HEK293 (cell line): ENCODE measurements around the gene OR2V1.

Experiments
- BCL11A ChIP-seq: fragments of 450-650 bp; formaldehyde crosslinking; IDR thresholded peaks from 2 replicates; pipeline ENCODE4 v1.5.1; 2016; ENCODE audit warnings: low read depth, missing biosample characterization, missing genetic modification characterization
- GLI4 ChIP-seq: fragments of 450-650 bp; formaldehyde crosslinking; IDR thresholded peaks from 2 replicates; pipeline ENCODE4 v1.5.1; 2016; ENCODE audit warnings: missing biosample characterization, missing genetic modification characterization
- GLIS1 ChIP-seq: fragments of 450-650 bp; formaldehyde crosslinking; IDR thresholded peaks from 2 replicates; pipeline ENCODE4 v1.5.1; 2016; ENCODE audit warnings: missing biosample characterization, missing genetic modification characterization
- KLF9 ChIP-seq: fragments of 450-650 bp; formaldehyde crosslinking; IDR thresholded peaks from 2 replicates; pipeline ENCODE4 v1.5.1; 2016; ENCODE audit warnings: missing biosample characterization, missing genetic modification characterization, low read depth
- PRDM1 ChIP-seq: fragments of 450-650 bp; formaldehyde crosslinking; IDR thresholded peaks from 2 replicates; pipeline ENCODE4; 2016; ENCODE audit warnings: missing biosample characterization, missing genetic modification characterization
- ZBTB17 ChIP-seq: fragments of 450-650 bp; formaldehyde crosslinking; IDR thresholded peaks from 2 replicates; pipeline ENCODE4 v1.5.1; 2016; ENCODE audit warnings: missing biosample characterization, missing genetic modification characterization
- ZEB2 ChIP-seq: fragments of 450-650 bp; formaldehyde crosslinking; IDR thresholded peaks from 2 replicates; pipeline ENCODE4 v1.5.1; 2016; ENCODE audit warnings: missing biosample characterization, missing genetic modification characterization
- ZFHX2 ChIP-seq: fragments of 450-650 bp; formaldehyde crosslinking; conservative IDR thresholded peaks from 2 replicates; pipeline ENCODE4 v1.5.1; 2016; ENCODE audit warnings: missing biosample characterization, missing genetic modification characterization
- ZFP37 ChIP-seq: fragments of 450-650 bp; formaldehyde crosslinking; IDR thresholded peaks from 2 replicates; pipeline ENCODE4 v1.5.1; 2016; ENCODE audit warnings: missing biosample characterization, missing genetic modification characterization
- ZNF133 ChIP-seq: fragments of 450-650 bp; formaldehyde crosslinking; IDR thresholded peaks from 2 replicates; pipeline ENCODE4 v1.5.1; 2016; ENCODE audit warnings: missing biosample characterization, missing genetic modification characterization
- ZNF24 ChIP-seq: fragments of 450-650 bp; formaldehyde crosslinking; IDR thresholded peaks from 2 replicates; pipeline ENCODE4 v1.5.1; 2016; ENCODE audit warnings: missing biosample characterization, missing genetic modification characterization
- ZNF366 ChIP-seq: fragments of 450-650 bp; formaldehyde crosslinking; conservative IDR thresholded peaks from 2 replicates; pipeline ENCODE4 v1.5.1; 2016; ENCODE audit warnings: missing biosample characterization, missing genetic modification characterization
- ZNF391 ChIP-seq: fragments of 450-650 bp; formaldehyde crosslinking; IDR thresholded peaks from 2 replicates; pipeline ENCODE4 v1.5.1; 2016; ENCODE audit warnings: low read depth, missing biosample characterization, missing genetic modification characterization, borderline replicate concordance
- ZNF394 ChIP-seq: fragments of 450-650 bp; formaldehyde crosslinking; IDR thresholded peaks from 2 replicates; pipeline ENCODE4 v1.5.1; 2016; ENCODE audit warnings: missing biosample characterization, missing genetic modification characterization, mild to moderate bottlenecking, moderate library complexity, borderline replicate concordance
- ZNF423 ChIP-seq: fragments of 450-650 bp; formaldehyde crosslinking; IDR thresholded peaks from 2 replicates; pipeline ENCODE4 v1.5.1; 2016; ENCODE audit warnings: missing biosample characterization, missing genetic modification characterization
- ZNF561 ChIP-seq: fragments of 450-650 bp; IDR thresholded peaks from 2 replicates; pipeline ENCODE4 v1.5.1; 2018; ENCODE audit warnings: missing biosample characterization, missing genetic modification characterization, borderline replicate concordance
- ZNF843 ChIP-seq: fragments of 450-650 bp; formaldehyde crosslinking; IDR thresholded peaks from 2 replicates; pipeline ENCODE4 v1.5.1; 2016; ENCODE audit warnings: missing biosample characterization, missing genetic modification characterization
- ZSCAN23 ChIP-seq: fragments of 450-650 bp; formaldehyde crosslinking; IDR thresholded peaks from 2 replicates; pipeline ENCODE4 v1.5.1; 2016; ENCODE audit warnings: missing biosample characterization, missing genetic modification characterization
- TF ChIP-seq, protein P1 (sequence below): fragments of 450-650 bp; formaldehyde crosslinking; conservative IDR thresholded peaks from 2 replicates; pipeline ENCODE4 v1.5.1; 2016; ENCODE audit warnings: low read depth, missing biosample characterization, missing genetic modification characterization
- TF ChIP-seq, protein P2 (sequence below): fragments of 450-650 bp; formaldehyde crosslinking; IDR thresholded peaks from 2 replicates; pipeline ENCODE4 v1.5.1; 2016; ENCODE audit warnings: missing biosample characterization, missing genetic modification characterization
- TF ChIP-seq, protein P3 (sequence below): fragments of 450-650 bp; formaldehyde crosslinking; IDR thresholded peaks from 2 replicates; pipeline ENCODE4 v1.5.1; 2016; ENCODE audit warnings: missing biosample characterization, missing genetic modification characterization
- TF ChIP-seq, protein P4 (sequence below): fragments of 450-650 bp; formaldehyde crosslinking; IDR thresholded peaks from 2 replicates; pipeline ENCODE4 v1.5.1; 2016; ENCODE audit warnings: missing biosample characterization, missing genetic modification characterization
- TF ChIP-seq, protein P5 (sequence below): fragments of 450-650 bp; formaldehyde crosslinking; IDR thresholded peaks from 2 replicates; pipeline ENCODE4 v1.5.1; 2016; ENCODE audit warnings: missing biosample characterization, missing genetic modification characterization

The OR2V1 gene

DNA sequence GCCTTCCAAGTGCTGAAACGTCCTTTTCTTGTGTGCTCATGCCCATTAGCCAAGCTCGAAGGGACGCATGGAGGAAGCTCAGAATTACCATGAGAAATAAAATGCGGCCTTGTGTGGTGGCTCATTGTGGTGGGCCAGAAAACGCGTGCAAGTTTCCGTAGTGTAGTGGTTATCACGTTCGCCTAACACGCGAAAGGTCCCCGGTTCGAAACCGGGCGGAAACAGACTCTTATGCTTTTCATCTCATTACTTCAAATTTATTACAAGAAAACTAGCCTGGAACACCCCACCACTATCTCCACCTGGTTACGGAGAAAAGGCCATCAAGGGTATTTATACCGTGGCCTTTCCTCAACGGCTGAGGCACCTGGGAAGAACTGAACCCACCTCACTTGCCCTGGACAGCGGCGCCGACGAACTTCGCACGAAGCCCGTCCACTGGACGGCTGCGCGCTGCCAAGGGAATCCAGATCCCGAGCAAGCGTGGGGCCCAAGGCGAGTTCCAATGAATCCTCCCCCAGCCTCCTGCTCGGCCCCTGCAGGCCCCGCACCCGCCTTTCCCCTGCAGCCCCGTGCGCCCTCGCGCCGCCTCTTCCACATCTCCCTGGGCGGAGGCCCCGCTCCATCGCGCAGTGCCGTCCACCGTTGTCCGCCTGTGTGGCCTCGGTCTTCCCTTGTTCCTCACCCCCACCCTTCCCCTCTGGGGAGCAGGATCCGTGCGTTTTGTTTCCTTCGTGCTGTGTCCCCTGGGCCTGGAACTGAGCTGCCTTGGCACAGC is 38.7 kb upstream of the OR2V1 start (continued):
- TF ChIP-seq, protein P1, sequence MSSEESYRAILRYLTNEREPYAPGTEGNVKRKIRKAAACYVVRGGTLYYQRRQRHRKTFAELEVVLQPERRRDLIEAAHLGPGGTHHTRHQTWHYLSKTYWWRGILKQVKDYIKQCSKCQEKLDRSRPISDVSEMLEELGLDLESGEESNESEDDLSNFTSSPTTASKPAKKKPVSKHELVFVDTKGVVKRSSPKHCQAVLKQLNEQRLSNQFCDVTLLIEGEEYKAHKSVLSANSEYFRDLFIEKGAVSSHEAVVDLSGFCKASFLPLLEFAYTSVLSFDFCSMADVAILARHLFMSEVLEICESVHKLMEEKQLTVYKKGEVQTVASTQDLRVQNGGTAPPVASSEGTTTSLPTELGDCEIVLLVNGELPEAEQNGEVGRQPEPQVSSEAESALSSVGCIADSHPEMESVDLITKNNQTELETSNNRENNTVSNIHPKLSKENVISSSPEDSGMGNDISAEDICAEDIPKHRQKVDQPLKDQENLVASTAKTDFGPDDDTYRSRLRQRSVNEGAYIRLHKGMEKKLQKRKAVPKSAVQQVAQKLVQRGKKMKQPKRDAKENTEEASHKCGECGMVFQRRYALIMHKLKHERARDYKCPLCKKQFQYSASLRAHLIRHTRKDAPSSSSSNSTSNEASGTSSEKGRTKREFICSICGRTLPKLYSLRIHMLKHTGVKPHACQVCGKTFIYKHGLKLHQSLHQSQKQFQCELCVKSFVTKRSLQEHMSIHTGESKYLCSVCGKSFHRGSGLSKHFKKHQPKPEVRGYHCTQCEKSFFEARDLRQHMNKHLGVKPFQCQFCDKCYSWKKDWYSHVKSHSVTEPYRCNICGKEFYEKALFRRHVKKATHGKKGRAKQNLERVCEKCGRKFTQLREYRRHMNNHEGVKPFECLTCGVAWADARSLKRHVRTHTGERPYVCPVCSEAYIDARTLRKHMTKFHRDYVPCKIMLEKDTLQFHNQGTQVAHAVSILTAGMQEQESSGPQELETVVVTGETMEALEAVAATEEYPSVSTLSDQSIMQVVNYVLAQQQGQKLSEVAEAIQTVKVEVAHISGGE, result 0 out of 2 replicates have a peak, but pooled peaks have one; percentile 34
- TF ChIP-seq PRDM1 (tag by site-specific recombination) (peak; percentile 78), ZBTB17 (tag by site-specific recombination) (peak; percentile 92), BCL11A (tag by site-specific recombination) (0 out of 2 replicates have a peak, but pooled peaks have one; percentile 56), ZNF561 (tag by site-specific recombination) (0 out of 2 replicates have a peak, but pooled peaks have one; percentile 36), ZNF394 (tag by site-specific recombination) (peak; percentile 53; the same call in 1 of the 2 replicates), ZEB2 (tag by site-specific recombination) (peak; percentile 89), ZNF366 (peak; percentile 91), ZFHX2 (peak; percentile 85), KLF9 (tag by site-specific recombination) (0 out of 2 replicates have a peak, but pooled peaks have one; percentile 20), ZFP37 (tag by site-specific recombination) (peak; percentile 82; the same call in 1 of the 2 replicates), ZNF843 (tag by site-specific recombination) (0 out of 2 replicates have a peak, but pooled peaks have one; percentile 13), ZNF391 (tag by site-specific recombination) (peak; percentile 36; the same call in 1 of the 2 replicates), ZNF133 (tag by site-specific recombination) (0 out of 2 replicates have a peak, but pooled peaks have one; percentile 8), GLIS1 (tag by site-specific recombination) (peak; percentile 53; the same call in 1 of the 2 replicates), ZSCAN23 (tag by site-specific recombination) (peak; percentile 17; the same call in 1 of the 2 replicates), GLI4 (tag by site-specific recombination) (peak; percentile 44; the same call in 1 of the 2 replicates), ZNF24 (tag by site-specific recombination) (peak; percentile 55), ZNF423 (tag by site-specific recombination) (peak; percentile 32; the same call in 1 of the 2 replicates)
- TF ChIP-seq, protein P2, sequence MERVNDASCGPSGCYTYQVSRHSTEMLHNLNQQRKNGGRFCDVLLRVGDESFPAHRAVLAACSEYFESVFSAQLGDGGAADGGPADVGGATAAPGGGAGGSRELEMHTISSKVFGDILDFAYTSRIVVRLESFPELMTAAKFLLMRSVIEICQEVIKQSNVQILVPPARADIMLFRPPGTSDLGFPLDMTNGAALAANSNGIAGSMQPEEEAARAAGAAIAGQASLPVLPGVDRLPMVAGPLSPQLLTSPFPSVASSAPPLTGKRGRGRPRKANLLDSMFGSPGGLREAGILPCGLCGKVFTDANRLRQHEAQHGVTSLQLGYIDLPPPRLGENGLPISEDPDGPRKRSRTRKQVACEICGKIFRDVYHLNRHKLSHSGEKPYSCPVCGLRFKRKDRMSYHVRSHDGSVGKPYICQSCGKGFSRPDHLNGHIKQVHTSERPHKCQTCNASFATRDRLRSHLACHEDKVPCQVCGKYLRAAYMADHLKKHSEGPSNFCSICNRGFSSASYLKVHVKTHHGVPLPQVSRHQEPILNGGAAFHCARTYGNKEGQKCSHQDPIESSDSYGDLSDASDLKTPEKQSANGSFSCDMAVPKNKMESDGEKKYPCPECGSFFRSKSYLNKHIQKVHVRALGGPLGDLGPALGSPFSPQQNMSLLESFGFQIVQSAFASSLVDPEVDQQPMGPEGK, result peak; percentile 89
- TF ChIP-seq, protein P3, sequence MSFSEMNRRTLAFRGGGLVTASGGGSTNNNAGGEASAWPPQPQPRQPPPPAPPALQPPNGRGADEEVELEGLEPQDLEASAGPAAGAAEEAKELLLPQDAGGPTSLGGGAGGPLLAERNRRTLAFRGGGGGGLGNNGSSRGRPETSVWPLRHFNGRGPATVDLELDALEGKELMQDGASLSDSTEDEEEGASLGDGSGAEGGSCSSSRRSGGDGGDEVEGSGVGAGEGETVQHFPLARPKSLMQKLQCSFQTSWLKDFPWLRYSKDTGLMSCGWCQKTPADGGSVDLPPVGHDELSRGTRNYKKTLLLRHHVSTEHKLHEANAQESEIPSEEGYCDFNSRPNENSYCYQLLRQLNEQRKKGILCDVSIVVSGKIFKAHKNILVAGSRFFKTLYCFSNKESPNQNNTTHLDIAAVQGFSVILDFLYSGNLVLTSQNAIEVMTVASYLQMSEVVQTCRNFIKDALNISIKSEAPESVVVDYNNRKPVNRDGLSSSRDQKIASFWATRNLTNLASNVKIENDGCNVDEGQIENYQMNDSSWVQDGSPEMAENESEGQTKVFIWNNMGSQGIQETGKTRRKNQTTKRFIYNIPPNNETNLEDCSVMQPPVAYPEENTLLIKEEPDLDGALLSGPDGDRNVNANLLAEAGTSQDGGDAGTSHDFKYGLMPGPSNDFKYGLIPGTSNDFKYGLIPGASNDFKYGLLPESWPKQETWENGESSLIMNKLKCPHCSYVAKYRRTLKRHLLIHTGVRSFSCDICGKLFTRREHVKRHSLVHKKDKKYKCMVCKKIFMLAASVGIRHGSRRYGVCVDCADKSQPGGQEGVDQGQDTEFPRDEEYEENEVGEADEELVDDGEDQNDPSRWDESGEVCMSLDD (tag by site-specific recombination), result peak; percentile 69
- TF ChIP-seq, protein P4, sequence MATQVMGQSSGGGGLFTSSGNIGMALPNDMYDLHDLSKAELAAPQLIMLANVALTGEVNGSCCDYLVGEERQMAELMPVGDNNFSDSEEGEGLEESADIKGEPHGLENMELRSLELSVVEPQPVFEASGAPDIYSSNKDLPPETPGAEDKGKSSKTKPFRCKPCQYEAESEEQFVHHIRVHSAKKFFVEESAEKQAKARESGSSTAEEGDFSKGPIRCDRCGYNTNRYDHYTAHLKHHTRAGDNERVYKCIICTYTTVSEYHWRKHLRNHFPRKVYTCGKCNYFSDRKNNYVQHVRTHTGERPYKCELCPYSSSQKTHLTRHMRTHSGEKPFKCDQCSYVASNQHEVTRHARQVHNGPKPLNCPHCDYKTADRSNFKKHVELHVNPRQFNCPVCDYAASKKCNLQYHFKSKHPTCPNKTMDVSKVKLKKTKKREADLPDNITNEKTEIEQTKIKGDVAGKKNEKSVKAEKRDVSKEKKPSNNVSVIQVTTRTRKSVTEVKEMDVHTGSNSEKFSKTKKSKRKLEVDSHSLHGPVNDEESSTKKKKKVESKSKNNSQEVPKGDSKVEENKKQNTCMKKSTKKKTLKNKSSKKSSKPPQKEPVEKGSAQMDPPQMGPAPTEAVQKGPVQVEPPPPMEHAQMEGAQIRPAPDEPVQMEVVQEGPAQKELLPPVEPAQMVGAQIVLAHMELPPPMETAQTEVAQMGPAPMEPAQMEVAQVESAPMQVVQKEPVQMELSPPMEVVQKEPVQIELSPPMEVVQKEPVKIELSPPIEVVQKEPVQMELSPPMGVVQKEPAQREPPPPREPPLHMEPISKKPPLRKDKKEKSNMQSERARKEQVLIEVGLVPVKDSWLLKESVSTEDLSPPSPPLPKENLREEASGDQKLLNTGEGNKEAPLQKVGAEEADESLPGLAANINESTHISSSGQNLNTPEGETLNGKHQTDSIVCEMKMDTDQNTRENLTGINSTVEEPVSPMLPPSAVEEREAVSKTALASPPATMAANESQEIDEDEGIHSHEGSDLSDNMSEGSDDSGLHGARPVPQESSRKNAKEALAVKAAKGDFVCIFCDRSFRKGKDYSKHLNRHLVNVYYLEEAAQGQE (tag by site-specific recombination), result peak; percentile 96
- TF ChIP-seq, protein P5, sequence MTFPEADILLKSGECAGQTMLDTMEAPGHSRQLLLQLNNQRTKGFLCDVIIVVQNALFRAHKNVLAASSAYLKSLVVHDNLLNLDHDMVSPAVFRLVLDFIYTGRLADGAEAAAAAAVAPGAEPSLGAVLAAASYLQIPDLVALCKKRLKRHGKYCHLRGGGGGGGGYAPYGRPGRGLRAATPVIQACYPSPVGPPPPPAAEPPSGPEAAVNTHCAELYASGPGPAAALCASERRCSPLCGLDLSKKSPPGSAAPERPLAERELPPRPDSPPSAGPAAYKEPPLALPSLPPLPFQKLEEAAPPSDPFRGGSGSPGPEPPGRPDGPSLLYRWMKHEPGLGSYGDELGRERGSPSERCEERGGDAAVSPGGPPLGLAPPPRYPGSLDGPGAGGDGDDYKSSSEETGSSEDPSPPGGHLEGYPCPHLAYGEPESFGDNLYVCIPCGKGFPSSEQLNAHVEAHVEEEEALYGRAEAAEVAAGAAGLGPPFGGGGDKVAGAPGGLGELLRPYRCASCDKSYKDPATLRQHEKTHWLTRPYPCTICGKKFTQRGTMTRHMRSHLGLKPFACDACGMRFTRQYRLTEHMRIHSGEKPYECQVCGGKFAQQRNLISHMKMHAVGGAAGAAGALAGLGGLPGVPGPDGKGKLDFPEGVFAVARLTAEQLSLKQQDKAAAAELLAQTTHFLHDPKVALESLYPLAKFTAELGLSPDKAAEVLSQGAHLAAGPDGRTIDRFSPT (tag by site-specific recombination), result 0 out of 2 replicates have a peak, but pooled peaks have one; percentile 22
